ENCODE measurements around the gene AAMP.
"Not testable (repeated sequence)": the region's sequence is repeated elsewhere in the genome, so short reads cannot be mapped to it uniquely, and the experiment has no call there.

The AAMP gene

GRCh38 chr2:218273908-218274249, 3.9 kb upstream of the AAMP start:
- DNase-seq: no peak

DNA sequence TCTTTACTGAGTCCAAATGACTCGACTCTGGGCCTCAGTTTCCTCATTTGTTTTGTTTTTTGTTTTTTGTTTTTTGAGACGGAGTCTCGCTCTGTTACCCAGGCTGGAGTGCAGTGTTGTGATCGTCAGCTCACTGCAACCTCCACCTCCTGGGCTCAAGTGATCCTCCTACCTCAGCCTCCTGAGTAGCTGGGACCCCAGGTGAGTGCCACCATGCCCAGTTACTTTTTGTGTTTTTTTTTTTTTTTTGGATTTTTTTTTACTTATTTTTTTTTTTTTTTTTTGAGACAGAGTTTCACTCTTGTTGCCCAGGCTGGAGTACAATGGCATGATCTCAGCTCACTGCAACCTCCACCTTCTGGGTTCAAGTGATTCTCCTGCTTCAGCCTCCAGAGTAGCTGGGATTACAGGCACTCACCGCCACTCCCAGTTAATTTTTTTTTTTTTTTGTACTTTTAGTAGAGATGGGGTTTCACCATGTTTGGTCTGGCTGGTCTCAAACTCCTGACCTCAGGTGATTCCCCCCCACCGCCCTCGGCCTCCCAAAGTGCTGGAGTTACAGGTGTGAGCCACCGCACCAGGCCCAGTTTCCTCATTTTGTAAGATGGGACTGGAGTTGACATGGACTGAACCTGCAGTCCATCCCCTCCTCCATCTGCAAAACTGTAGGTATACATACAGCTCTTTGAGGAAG, 3.4 kb upstream of the AAMP start:
- not testable (repeated sequence) for DNase-seq

DNA sequence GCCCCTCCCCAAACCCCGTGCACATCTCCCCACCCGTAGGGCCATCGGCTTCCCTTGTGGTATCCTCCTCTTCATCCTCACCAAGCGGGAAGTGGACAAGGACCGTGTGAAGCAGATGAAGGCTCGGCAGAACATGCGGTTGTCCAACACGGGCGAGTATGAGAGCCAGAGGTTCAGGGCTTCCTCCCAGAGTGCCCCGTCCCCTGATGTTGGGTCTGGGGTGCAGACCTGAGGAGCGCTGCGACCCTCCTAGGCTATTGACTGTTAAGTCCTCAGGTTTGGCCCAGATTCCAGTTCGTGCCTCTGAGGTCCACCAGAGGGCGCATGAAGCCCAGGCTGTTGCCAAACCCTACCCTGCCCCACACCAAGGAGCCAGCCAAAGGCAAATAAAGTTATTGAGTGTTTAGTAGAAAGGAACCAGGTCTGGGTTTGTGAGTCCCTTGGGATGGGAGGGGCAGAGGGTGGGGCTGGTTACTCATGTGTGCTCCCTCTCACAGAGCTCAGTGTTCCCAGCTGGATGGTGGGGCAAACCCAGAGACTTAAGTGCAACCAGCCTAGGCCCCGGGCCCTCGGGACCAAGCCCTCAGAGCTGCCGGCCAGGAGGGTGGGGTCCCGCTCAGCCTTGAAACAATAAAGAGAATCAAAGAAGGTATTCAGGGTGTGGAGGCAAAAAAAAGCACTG, 2.7 kb upstream of the AAMP start:
- peak; percentile 76 for DNase-seq

- no peak for DNase-seq
Observed at GRCh38 chr2:218271865-218272530, 2.1 kb upstream of the AAMP start.

DNA sequence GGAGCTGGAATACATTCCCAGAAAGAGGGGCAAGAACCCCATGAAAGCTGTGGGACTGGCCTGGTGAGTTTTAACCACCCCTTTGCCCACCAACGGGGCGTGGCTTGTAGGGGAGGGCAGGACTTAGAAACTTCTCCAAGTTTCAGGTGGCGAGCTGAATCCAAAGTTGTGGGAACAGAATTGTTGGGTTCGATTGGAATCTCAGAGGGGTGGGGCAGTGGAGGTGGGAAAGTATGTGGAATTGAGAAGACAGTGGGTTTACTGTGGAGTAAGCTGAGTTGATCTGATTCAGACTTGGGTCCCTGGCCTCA, 1.5 kb upstream of the AAMP start:
- DNase-seq: no peak

DNA sequence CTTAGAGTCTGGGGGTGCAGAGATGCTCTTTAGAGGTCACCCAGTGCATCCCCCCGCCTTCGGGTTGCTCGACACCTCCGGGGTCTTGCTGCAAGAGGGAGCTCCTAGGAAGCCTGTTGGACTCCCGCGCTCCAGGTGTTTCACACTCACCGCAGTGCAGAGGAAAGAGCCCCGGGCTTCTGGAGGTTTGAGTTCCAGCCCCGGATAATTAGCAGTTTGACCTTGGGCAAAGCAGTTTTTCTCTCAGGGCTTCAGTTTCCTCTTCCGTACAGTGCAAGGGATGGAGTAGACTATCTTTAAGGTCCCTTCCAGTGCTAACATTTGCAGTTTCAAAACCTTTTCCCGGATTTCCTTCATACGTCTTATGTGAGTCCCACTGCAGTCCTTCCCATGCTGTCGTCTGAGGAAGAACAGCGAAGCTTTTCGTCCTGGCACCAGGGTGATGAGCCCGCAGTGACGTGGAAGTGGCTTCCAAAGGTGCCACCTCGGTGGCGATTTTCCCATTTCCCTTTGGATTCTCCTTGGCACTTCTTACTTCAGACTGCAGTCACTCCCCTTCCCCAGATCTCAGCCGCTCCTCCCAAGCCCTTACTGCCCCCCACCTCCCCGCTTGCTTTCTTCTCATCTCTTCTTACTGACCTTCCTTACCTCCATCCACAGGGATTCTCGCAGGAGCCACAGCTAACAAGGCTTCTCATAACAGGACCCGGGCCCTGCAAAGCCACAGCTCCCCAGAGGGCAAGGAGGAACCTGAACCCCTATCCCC, 967 bp upstream of the AAMP start:
- peak; percentile 39 for DNase-seq

DNA sequence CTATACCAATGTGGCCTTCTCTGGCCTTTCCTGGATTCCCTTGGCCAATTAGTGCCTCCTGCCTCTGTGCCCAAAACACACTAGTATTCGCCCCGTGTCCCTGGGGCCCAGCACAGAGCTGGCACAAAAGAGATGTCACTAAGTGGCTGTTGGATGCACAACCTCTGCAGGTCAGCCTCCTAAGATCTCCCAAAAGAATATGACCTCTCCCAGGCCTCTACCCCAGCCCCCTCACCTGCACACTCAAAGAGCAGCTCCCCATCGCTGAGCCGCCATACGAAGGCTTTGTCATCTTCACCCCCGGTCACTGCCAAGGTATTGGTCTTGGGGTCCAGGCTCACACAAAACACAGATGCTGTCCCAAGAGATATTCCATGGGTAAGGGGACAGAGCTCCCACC, 2.7 kb downstream of the AAMP start:
- DNase-seq: no peak

GRCh38 chr2:218266316-218266979, 3.5 kb downstream of the AAMP start:
- DNase-seq: no peak

GRCh38 chr2:218265626-218266025, 4.3 kb downstream of the AAMP start:
- DNase-seq: no peak

GRCh38 chr2:218264773-218265561, 5.0 kb downstream of the AAMP start:
- DNase-seq: no peak

- no peak for DNase-seq
Observed at GRCh38 chr2:218263817-218264641, 5.9 kb downstream of the AAMP start.

DNA sequence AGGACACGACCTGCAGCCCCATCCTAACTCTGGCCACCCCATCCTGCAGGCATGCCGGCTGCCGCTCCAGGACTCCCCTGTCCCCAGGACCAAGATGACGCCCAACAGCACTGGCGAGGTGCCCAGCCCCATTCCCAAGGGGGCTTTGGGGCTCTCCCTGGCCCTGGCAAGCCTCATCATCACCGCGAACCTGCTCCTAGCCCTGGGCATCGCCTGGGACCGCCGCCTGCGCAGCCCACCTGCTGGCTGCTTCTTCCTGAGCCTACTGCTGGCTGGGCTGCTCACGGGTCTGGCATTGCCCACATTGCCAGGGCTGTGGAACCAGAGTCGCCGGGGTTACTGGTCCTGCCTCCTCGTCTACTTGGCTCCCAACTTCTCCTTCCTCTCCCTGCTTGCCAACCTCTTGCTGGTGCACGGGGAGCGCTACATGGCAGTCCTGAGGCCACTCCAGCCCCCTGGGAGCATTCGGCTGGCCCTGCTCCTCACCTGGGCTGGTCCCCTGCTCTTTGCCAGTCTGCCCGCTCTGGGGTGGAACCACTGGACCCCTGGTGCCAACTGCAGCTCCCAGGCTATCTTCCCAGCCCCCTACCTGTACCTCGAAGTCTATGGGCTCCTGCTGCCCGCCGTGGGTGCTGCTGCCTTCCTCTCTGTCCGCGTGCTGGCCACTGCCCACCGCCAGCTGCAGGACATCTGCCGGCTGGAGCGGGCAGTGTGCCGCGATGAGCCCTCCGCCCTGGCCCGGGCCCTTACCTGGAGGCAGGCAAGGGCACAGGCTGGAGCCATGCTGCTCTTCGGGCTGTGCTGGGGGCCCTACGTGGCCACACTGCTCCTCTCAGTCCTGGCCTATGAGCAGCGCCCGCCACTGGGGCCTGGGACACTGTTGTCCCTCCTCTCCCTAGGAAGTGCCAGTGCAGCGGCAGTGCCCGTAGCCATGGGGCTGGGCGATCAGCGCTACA, 7.0 kb downstream of the AAMP start:
- DNase-seq: no peak

DNA sequence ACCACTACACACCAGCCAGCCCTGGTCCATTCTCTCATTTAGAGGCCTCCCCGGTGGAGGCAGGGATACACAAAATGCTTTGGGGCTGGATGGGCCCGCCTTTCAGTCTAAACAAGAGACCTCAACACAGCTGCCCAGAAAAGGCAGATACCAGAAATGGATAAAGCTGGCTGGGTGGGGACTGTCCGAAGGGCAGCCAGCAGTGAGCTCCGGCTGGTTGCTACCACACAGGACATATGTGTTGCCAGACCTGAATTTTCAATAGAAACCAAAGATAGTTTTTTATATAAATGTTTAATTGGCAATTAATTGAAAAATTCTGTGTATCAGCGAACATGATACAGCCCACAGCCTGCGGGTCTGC, 7.7 kb downstream of the AAMP start:
- DNase-seq: no peak

DNA sequence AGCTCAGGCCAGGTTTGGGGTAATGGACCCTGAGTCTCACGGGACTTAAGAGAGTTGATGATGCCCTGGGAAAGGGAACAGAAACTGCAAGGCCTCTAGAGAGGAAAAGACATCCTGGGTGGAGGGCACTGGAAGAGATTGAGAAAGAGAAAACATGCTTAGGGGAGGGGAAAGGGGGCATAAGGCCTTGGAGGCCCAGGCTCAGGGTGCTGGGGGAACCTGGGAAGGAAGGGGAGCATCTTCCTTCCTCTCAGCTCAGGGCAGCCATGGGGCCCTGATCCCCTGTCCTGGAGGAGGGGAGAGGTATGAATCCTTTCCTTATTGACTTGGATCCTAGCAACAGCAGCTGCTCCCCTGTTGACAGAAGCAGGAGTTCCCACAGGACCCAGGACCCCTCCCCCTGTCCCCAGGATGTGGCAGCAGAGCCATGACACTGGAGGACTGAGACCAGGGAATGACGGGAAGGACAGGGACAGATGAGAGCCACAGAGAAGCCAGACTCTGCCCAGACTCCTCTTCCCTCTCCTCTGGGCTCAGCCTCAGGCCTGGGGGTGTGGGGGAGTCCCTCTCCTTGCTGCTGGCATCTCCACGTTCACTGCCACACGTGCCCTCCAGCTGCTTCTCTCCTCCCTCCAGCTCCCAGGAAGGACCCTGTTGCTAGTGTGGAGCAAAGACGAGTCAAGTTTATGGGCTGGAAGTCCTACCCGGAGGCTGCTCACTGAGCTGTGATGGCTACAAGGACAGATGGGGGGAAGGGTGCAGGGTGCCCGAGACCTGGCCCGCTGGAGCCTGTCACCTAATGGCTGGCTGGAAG, 8.3 kb downstream of the AAMP start:
- no peak for DNase-seq

DNA sequence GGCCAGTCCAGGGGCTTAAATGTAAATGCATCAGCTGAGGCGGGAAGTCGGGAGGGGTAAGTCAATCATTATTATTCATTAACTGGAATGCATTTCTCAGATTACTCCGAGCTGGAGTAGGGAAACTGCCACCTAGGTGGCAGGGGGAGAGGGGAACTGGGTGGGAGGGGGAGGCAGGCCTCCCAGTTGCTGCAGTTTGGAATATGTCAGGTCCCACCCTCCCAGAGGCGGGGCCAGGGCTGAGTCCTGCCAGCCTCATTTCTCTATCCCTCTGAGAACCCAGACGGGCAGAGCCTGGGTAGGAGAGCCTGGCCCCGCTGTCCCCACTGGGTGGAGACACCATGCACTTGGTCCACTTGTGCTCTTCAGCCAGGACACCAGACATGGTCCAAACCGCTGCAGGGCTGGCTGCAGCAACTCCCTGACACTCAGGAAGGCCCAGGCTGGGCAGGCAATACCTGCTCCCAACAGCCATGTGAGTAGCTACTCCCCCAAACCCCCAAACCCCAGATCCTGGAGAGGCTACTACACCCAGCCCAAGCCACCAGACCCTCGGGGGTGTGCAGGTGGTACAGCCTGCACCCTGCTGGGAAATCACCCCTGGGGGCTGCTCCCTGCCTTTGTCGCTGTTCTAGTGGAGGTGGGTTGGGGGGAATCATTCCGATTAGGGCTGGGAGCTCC, 9.1 kb downstream of the AAMP start, which contains the start of gene GPBAR1:
Gene GPBAR1, plus strand, starts transcription at position 274 of the 681 bp plus-strand sequence. CDS start 1,710 bp downstream, outside the sequence.
- no peak for DNase-seq

DNA sequence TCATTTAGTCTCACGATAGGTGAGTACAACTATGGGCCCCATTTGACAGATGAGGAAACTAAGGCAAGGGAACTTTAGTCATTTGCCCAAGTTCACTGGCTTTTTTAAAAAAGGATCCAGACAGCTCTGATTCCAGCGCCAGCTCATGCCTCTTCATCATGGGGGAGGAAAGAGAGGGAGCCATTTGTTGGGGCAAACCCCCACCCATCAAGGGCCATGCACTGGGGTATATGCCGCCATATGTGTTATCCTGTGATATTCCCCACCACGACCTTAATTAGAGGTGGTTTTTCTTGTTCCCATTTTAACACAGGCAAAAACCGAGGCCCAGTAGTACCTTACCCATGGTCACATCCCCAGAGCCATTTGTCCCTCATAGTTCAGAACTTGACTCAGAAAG, 9.8 kb downstream of the AAMP start:
- no peak for DNase-seq

GRCh38 chr2:218259099-218259961, 10.6 kb downstream of the AAMP start:
- DNase-seq: no peak
